Myocyte (in vitro differentiated cells): ENCODE results near the gene ENTREP1. TPM values are rescaled to one million over a fixed set of nuclear protein-coding genes. Genes with fewer than 3 reads are reported as not detected.
"Not testable (repeated sequence)": the region's sequence is repeated elsewhere in the genome, so short reads cannot be mapped to it uniquely, and the experiment has no call there.

Experiments used
- DNase-seq: peaks from one replicate; pipeline ENCODE4 v3.0.0-alpha.2; 2012; ENCODE audit warnings: low read depth
- polyA plus RNA-seq: library from polyadenylated mRNA; unstranded; fragments of >200 nt; gene quantifications from one replicate; pipeline ENCODE4 v1.2.1, GENCODE V29; 2012; ENCODE audit warnings: missing spikeins
- total RNA-seq: library from RNA; depleted of rRNA; stranded (reverse); fragments of >200 nt; gene quantifications from 2 replicates; pipeline ENCODE4 v1.2.3, GENCODE V29; 2014

The ENTREP1 gene
- total RNA-seq = 3.4 and 3.7 TPM in 2 replicates
- polyA plus RNA-seq = 6.5 TPM

- peak; percentile 74 for DNase-seq
Measured at GRCh38 chr9:69324549-69325401, at the start of gene ENTREP1. ENTREP1 (plus strand) TSS chr9:69325215; CDS start chr9:69325310, 95 bp downstream.

GRCh38 chr9:69276775-69277174, 48.2 kb upstream of the ENTREP1 start:
- no peak for DNase-seq

- no peak for DNase-seq
Measured at GRCh38 chr9:69279084-69279731, 45.8 kb upstream of the ENTREP1 start.

- DNase-seq = no peak
Measured at GRCh38 chr9:69279733-69280132, 45.3 kb upstream of the ENTREP1 start.

- no peak for DNase-seq
Measured at GRCh38 chr9:69283003-69283402, 42.0 kb upstream of the ENTREP1 start.

- no peak for DNase-seq
Measured at GRCh38 chr9:69292078-69292477, 32.9 kb upstream of the ENTREP1 start.

- DNase-seq = no peak
Measured at GRCh38 chr9:69293156-69293555, 31.9 kb upstream of the ENTREP1 start.

GRCh38 chr9:69295872-69296552, 29.0 kb upstream of the ENTREP1 start:
- peak; percentile 65 for DNase-seq

GRCh38 chr9:69297300-69297980, 27.6 kb upstream of the ENTREP1 start:
- DNase-seq = no peak

GRCh38 chr9:69299315-69299714, 25.7 kb upstream of the ENTREP1 start:
- no peak for DNase-seq

GRCh38 chr9:69299826-69300225, 25.2 kb upstream of the ENTREP1 start:
- DNase-seq = no peak

GRCh38 chr9:69303331-69303730, 21.7 kb upstream of the ENTREP1 start:
- no peak for DNase-seq

GRCh38 chr9:69306895-69307445, 18.0 kb upstream of the ENTREP1 start:
- not testable (repeated sequence) for DNase-seq

- DNase-seq = peak; percentile 41
Measured at GRCh38 chr9:69307446-69308205, 17.4 kb upstream of the ENTREP1 start.

GRCh38 chr9:69308206-69308931, 16.6 kb upstream of the ENTREP1 start:
- no peak for DNase-seq

- no peak for DNase-seq
Measured at GRCh38 chr9:69313175-69313574, 11.8 kb upstream of the ENTREP1 start.

- no peak for DNase-seq
Measured at GRCh38 chr9:69314547-69314946, 10.5 kb upstream of the ENTREP1 start.

- no peak for DNase-seq
Measured at GRCh38 chr9:69317081-69317480, 7.9 kb upstream of the ENTREP1 start.

- DNase-seq = no peak
Measured at GRCh38 chr9:69317894-69318293, 7.1 kb upstream of the ENTREP1 start.
